ENCODE data around the gene ELMO1.

Gene ELMO1

DNA sequence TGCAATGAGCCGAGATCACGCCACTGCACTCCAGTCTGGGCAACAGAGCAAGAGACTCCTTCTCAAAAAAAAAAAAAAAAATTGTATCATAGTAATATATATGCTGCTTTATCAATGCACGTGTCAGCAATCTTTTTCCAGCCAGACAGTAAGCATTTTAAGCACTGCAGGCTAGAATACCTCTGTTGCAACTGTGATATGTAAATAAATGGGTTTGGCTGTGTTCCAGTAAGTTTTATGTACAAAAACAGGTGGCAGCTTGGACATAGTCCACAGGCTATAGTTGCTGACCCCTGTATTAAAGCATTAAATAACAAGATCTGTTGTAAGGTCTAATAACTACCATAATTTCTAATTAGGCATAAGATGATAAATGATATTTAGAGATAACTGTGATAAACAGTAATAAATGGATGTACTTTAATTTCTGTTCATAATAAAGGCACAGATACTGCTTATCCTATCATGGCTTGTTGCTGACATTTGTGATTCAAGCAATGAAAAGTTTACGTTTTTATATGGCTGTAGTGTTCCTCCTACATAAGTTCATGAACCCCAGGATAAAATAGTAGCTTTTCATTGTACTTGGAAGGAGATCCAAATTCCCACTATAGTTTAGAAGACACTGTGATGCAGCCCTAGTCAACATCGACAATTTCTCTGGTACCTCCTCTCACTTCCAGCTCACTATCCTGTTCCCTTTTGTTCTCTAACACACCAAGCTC, 161.4 kb downstream of the ELMO1 start:
- Mint-ChIP-seq H3K4me3 (no peak overlapping the region), H3K27me3 (no peaks in the 10 kb centered on the region), H3K27ac (peak overlapping the region; percentile 73), H3K9me3 (no peaks in the 10 kb centered on the region), H3K36me3 (peaks cover 10% of the 10 kb centered on the region), H3K4me1 (peaks cover 66% of the 10 kb centered on the region)

DNA sequence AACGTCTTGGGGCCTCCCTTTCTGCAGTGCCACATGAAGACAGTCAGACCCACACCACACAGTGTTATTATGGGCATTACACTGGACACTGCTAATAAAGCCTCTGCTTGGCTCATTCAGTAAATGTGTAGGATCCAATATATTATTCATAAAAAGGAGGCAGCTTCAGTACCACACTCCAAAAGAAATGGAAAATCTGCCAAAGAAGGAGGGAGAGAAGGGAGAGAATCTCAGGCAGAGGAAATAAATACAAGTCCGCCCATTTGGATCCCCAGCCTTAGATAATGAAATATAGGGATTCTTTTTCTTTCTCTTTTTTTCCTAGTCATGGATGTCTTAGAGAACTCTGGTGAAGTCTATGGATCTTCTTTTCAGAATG, 162.2 kb downstream of the ELMO1 start:
- no peaks in the 10 kb centered on the region for H3K27me3 Mint-ChIP-seq
- no peak overlapping the region for H3K4me3 Mint-ChIP-seq
- H3K36me3 Mint-ChIP-seq: peaks cover 12% of the 10 kb centered on the region
- H3K27ac Mint-ChIP-seq: no peak overlapping the region
- no peaks in the 10 kb centered on the region for H3K9me3 Mint-ChIP-seq
- peaks cover 71% of the 10 kb centered on the region for H3K4me1 Mint-ChIP-seq

DNA sequence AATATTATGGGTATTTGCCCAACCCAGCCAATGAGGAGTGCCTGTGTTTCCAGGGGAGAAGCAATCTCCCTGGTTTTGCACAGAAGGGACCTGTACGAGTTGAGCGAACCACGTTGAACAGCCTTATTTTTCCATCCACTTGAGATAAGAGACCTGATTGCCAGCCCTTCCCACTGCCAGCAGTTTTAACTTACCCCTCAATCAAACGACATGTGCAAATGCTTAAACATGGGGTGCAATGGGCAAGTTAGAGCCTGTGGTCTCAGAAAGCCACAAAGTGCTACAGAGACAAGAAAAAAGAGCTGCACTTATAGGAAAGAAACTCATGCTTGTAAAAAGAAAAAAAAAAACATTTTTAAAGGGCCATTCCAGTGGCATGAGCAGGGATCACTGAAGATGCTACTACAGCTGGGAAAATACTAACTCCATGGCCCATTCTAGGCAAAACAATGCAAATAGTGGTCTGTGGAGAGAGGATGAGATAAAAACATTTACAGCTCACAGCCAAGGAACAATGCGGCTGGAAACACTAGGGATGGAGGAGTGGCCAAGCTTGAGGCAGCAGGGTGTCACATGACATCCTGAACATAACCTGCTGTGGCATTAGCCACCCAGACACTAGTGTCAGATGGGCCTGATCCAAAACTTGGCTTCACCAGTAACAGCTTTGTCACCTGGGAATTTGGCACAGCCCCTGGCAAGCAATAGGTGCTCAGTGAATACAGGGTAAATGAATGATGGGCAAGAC, 162.8 kb downstream of the ELMO1 start:
- H3K9me3 Mint-ChIP-seq: no peaks in the 10 kb centered on the region
- H3K36me3 Mint-ChIP-seq: peaks cover 14% of the 10 kb centered on the region
- no peak overlapping the region for H3K4me3 Mint-ChIP-seq
- H3K27me3 Mint-ChIP-seq: no peaks in the 10 kb centered on the region
- H3K27ac Mint-ChIP-seq: peak overlapping the region; percentile 49
- H3K4me1 Mint-ChIP-seq: peaks cover 65% of the 10 kb centered on the region

DNA sequence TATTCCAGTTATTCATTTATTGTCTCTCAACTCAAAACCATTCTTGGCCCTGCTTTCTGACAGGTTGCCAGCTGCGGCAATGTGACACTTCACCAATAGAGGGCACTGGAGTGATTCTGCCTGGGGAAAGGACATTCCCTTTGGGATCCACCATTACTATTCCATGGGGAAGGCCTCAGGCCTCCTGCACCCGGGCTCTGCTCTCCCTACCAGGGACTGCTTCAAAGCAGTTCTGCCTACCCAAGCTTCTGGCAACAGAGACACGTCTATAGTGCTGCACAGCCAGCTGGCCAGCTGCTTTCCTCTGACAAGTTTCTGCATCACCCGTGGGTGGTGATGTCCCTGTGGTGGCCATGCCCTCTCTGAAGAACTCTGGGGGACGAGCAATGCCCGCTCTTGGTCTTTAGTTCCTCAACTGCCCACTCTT, 163.8 kb downstream of the ELMO1 start:
- Mint-ChIP-seq H3K36me3 (peaks cover 15% of the 10 kb centered on the region), H3K4me1 (peaks cover 68% of the 10 kb centered on the region), H3K9me3 (no peaks in the 10 kb centered on the region), H3K4me3 (no peak overlapping the region), H3K27ac (no peak overlapping the region), H3K27me3 (no peaks in the 10 kb centered on the region)

DNA sequence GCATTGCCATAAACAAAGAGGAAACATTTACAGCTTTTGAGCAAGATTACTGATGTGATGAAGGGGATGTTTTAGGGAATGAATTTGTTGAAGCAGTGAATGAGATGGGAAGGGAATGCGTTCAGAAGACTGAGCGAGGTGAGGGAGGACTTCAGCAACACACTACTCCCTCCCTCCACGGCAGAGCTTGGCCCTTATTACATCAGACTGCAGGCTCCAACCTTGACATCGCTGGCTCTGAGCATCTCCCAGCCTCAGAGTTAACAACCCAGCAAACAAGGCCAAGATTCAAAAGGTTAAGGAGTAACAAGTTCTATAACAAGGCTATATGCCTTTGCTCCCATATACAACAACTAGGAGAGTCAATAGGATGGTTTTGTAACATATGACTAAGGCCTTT, 164.4 kb downstream of the ELMO1 start:
- H3K4me1 Mint-ChIP-seq: peaks cover 68% of the 10 kb centered on the region
- H3K4me3 Mint-ChIP-seq: no peak overlapping the region
- H3K27me3 Mint-ChIP-seq: no peaks in the 10 kb centered on the region
- H3K9me3 Mint-ChIP-seq: no peaks in the 10 kb centered on the region
- H3K27ac Mint-ChIP-seq: no peak overlapping the region
- peaks cover 17% of the 10 kb centered on the region for H3K36me3 Mint-ChIP-seq

DNA sequence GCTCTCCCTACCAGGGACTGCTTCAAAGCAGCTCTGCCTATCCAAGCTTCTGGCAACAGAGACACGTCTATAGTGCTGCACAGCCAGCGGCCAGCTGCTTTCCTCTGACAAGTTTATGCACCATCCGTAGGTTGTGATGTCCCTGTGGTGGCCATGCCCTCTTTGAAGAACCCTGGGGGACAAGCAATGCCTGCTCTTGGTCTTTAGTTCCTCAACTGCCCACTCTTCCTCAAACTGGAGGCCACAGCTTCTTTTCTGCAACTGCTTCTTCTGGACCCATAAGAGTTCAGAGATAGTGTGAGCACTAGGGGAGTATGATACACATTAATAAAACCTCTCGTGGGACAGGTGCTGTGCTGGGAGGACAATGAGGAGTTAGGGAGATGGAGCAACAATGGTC, 164.9 kb downstream of the ELMO1 start:
- H3K4me3 Mint-ChIP-seq: no peak overlapping the region
- H3K27ac Mint-ChIP-seq: no peak overlapping the region
- H3K27me3 Mint-ChIP-seq: no peaks in the 10 kb centered on the region
- peaks cover 68% of the 10 kb centered on the region for H3K4me1 Mint-ChIP-seq
- peaks cover 13% of the 10 kb centered on the region for H3K36me3 Mint-ChIP-seq
- H3K9me3 Mint-ChIP-seq: no peaks in the 10 kb centered on the region

DNA sequence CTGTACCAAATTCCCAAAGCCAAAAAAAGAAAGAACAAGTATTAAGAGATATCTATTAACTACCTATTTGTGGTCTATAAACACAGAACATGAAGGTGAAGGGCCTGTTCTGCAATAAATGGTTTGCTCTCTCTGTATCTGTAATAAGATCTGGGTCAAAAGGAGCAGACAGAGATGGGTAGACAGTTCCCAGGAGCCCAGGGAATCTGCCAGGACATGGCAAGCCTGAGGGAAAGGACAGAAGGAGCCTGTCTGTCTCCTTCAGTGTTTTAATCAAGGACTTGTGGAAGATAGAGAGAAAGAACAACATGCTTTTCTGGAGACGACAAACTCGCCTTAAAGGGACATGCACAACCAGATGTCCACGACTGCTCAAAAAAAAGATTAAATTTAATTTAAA, 165.7 kb downstream of the ELMO1 start:
- no peak overlapping the region for H3K27ac Mint-ChIP-seq
- H3K9me3 Mint-ChIP-seq: no peaks in the 10 kb centered on the region
- no peaks in the 10 kb centered on the region for H3K27me3 Mint-ChIP-seq
- no peak overlapping the region for H3K4me3 Mint-ChIP-seq
- peaks cover 15% of the 10 kb centered on the region for H3K36me3 Mint-ChIP-seq
- H3K4me1 Mint-ChIP-seq: peaks cover 70% of the 10 kb centered on the region

DNA sequence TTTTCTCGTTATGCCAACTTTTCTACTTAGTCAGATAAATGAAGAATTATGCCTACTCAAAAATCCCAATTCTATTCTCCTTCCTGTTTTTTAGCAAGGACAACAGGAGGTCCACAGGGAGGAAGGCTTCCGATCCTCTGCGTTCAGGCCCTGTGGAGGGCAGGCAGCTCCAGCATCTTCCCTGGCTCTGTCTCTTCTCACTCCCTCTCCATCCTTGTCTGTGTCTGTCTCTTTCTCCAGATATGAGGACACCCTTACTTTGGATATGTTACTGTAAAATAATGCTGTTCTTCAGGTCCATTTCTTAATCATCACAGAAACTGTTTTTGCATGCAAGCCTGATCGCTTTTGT, 166.6 kb downstream of the ELMO1 start:
- peak overlapping the region; percentile 55 for H3K27ac Mint-ChIP-seq

DNA sequence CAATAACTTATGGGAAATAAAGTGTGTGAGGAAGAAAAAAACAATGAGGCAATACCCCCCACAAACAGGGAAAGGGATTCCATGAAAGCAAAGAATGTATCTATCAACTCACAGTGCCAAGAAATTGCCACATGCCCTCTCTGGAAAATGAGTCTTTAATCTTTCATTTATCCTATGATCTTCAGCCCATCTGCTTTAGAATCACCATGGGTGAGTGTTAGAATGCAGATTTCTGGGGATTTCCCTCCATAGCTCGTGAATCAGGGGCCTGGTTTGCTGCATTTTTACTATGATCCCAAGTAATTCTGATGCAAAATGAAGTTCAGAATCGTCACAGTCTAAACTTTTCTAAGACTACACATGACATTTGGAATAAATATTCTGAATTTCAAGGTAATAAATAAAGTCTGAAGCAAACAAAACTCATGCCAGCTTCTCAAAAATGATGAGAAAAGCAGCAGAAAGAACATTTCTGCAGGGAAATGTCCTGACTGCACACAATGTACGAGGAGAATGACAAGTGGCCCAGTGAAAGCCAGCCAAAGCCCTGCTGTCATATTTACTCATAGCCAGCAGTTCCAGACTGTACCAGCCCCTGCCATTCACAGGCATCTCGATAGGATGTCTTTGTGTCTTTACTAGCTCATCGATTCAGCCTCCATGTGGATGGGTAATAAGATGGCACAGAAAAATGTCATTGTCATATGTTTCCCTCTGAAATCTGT, 167.1 kb downstream of the ELMO1 start:
- no peaks in the 10 kb centered on the region for H3K27me3 Mint-ChIP-seq
- no peaks in the 10 kb centered on the region for H3K9me3 Mint-ChIP-seq
- no peak overlapping the region for H3K27ac Mint-ChIP-seq
- peaks cover 17% of the 10 kb centered on the region for H3K36me3 Mint-ChIP-seq
- peaks cover 72% of the 10 kb centered on the region for H3K4me1 Mint-ChIP-seq
- no peak overlapping the region for H3K4me3 Mint-ChIP-seq

More for the DNA sequence above, 166.6 kb downstream of the ELMO1 start:
- peaks cover 68% of the 10 kb centered on the region for H3K4me1 Mint-ChIP-seq
- H3K9me3 Mint-ChIP-seq: no peaks in the 10 kb centered on the region
- H3K4me3 Mint-ChIP-seq: no peak overlapping the region
- H3K36me3 Mint-ChIP-seq: peaks cover 16% of the 10 kb centered on the region
- no peaks in the 10 kb centered on the region for H3K27me3 Mint-ChIP-seq

DNA sequence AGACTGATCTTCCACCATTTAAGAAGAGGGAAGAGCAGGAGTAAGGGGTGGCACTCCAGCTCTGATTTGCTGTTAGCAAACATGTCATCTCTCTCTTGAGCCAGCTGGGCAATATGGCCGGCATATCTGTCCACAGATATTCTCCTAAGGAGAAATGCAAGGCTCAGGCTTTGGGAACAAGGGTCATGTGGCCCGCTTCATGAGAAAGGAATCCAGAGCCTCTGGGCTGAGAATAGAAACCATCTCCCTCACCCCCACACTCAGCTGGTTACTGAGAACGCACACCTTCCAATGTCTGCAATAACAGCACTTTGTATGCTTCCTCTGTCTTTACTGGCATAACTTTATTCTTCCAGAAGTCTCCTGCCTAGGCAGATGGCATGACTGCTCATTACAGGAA, 171.2 kb downstream of the ELMO1 start:
- Mint-ChIP-seq H3K4me3 (no peak overlapping the region), H3K36me3 (peaks cover 20% of the 10 kb centered on the region), H3K9me3 (no peaks in the 10 kb centered on the region), H3K4me1 (peaks cover 68% of the 10 kb centered on the region), H3K27me3 (no peaks in the 10 kb centered on the region), H3K27ac (no peak overlapping the region)

DNA sequence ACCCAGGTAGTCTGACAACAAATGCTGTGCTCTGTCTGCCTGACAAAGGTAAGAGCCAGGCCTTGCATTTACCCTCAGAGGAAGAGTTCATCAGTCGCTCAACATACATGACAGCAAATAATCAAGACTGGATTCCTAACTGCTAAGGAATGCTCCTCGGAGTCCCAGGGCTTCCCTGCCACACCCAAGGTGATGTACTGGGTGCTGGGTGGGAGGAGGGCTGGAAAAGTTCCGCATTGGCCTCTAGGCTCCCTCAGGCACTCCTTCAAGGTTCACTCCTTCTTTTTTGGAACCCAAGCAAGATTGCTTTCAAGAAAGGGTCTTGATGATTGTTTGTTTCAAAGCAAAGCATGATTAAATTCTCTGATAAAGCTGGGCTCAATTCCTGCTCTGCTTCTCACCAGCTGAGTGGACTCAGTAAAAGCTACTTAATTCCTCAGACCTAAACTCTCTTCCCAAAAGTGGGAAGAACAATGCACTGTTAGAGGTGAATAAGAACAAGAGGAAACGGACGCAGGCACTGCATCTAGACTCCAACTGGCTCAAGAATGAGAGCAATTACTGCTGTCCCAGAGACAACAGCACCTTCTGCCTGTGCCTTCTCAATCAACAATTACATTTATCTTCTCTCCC, 173.5 kb downstream of the ELMO1 start:
- Mint-ChIP-seq H3K4me3 (no peak overlapping the region), H3K27ac (peak overlapping the region; percentile 43), H3K27me3 (no peaks in the 10 kb centered on the region), H3K4me1 (peaks cover 61% of the 10 kb centered on the region), H3K9me3 (no peaks in the 10 kb centered on the region), H3K36me3 (peaks cover 23% of the 10 kb centered on the region)

DNA sequence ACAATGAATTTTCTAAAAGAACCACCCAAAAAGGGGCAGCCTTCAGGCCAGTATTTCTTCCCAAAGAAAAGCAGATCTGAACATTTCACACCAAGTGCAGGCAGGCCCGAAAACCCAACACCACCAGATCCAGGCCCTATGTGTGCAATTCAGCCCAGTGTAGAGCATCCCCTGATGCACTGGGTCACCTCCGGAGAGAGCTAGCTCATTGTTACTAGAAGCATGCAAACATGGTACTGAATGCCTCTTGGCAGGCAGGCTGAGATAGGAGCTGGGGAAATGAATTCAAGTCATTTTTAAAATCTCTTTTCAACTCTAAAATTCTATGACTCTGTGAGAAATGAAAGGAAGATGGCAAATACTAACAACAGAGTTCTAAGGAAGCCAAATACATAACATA, 174.8 kb downstream of the ELMO1 start:
- H3K4me3 Mint-ChIP-seq: no peak overlapping the region
- H3K36me3 Mint-ChIP-seq: peaks cover 17% of the 10 kb centered on the region
- peaks cover 51% of the 10 kb centered on the region for H3K4me1 Mint-ChIP-seq
- H3K27me3 Mint-ChIP-seq: no peaks in the 10 kb centered on the region
- no peaks in the 10 kb centered on the region for H3K9me3 Mint-ChIP-seq
- no peak overlapping the region for H3K27ac Mint-ChIP-seq

DNA sequence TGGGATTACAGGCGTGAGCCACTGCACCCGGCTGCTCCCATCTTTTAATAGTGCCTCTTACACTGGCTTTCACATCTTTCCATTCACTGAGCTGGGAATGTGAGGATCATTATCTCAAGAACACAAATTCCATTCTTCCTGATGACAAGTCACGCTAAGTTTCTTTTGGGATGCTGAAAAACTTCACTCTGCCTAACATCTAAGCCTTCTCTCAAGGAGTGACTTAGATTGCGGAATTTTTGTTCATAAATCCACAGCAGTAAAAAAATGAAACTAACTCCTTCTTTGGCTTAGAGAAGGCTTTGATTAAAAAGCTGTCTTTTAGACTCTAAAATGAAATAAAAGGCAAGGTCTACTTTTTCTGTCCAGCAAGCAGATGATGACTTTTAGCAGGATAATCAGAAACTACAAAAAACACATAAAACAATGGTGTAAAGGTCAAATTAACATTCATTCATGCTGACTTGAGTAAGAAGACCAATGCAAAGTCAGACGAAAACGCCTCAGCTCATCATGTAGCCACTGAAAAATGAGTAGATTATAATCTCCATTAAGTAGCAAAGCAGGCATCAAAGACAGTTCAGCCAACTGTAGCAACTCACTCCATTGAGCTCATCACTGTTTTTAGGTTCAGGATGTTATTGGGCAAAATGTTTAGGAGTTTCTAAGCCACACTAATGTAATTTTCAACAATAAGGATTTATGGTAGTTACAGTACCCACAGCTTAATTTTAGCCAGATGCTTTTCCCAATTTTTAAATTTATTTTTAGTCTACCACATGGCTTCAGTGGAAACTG, 178.8 kb downstream of the ELMO1 start:
- H3K4me1 Mint-ChIP-seq: peaks cover 52% of the 10 kb centered on the region
- peak overlapping the region; percentile 51 for H3K27ac Mint-ChIP-seq
- H3K27me3 Mint-ChIP-seq: no peaks in the 10 kb centered on the region
- no peaks in the 10 kb centered on the region for H3K9me3 Mint-ChIP-seq
- H3K4me3 Mint-ChIP-seq: no peak overlapping the region
- peaks cover 20% of the 10 kb centered on the region for H3K36me3 Mint-ChIP-seq

DNA sequence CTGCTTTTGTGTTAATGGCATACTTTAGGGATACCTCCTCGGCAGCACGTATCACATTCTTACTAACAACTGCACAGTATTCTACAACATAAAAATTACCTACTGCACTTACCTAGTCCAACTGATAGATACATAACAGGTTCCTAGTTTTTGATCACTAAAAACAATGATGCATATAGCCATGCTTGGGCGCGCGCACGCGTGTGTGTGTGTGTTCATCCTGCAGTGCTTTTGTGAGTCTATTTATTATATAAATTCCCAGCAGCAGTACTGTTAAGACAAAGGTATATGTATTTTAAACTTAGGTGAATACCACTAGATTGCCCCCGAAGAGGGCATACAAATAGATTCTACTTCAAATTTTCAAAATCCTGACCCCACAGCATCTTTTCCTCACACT, 181.4 kb downstream of the ELMO1 start:
- Mint-ChIP-seq H3K4me3 (no peak overlapping the region), H3K9me3 (no peaks in the 10 kb centered on the region), H3K36me3 (peaks cover 21% of the 10 kb centered on the region), H3K27ac (no peak overlapping the region), H3K27me3 (no peaks in the 10 kb centered on the region), H3K4me1 (peaks cover 59% of the 10 kb centered on the region)

DNA sequence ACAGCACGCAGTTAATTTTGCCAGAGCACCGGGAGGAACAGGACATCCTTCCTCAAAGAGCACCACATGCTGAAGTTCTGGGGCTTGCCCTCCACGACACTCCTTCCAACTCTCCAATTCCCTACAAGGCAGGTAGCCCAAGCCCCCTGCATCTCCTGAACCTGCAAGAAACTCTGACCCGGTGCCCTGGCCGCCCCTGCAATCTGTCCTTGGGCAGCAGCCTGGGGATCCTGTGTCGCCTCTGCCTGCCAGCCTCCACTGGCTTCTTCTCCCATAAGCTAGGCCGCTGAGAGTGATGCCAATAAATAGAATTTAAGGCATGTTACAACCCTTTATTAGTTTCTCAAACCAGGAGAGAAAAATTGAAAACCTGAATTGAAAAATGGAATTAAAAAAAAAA, 182.8 kb downstream of the ELMO1 start:
- peaks cover 61% of the 10 kb centered on the region for H3K4me1 Mint-ChIP-seq
- H3K27ac Mint-ChIP-seq: peak overlapping the region; percentile 46
- H3K4me3 Mint-ChIP-seq: no peak overlapping the region
- peaks cover 14% of the 10 kb centered on the region for H3K36me3 Mint-ChIP-seq
- no peaks in the 10 kb centered on the region for H3K9me3 Mint-ChIP-seq
- H3K27me3 Mint-ChIP-seq: no peaks in the 10 kb centered on the region
